Midbrain (tissue), 1 donor: ENCODE measurements around the gene PAFAH1B1.

Source experiments
- DNase-seq: peaks from one replicate; lab custom pipeline; 2025; lab: John Stamatoyannopoulos, UW

PAFAH1B1 gene

GRCh38 chr17:2704031-2704889 lies 110.8 kb downstream of the PAFAH1B1 start:
- DNase-seq, result no peak

GRCh38 chr17:2704890-2705248 lies 111.4 kb downstream of the PAFAH1B1 start:
- DNase-seq, result no peak

- DNase-seq, result no peak
These were observed 111.8 kb downstream of the PAFAH1B1 start for GRCh38 chr17:2705263-2705662.

GRCh38 chr17:2705888-2706795 lies 112.7 kb downstream of the PAFAH1B1 start:
- no peak for DNase-seq

- DNase-seq, result no peak
These were observed 113.6 kb downstream of the PAFAH1B1 start for GRCh38 chr17:2706911-2707510.

DNA sequence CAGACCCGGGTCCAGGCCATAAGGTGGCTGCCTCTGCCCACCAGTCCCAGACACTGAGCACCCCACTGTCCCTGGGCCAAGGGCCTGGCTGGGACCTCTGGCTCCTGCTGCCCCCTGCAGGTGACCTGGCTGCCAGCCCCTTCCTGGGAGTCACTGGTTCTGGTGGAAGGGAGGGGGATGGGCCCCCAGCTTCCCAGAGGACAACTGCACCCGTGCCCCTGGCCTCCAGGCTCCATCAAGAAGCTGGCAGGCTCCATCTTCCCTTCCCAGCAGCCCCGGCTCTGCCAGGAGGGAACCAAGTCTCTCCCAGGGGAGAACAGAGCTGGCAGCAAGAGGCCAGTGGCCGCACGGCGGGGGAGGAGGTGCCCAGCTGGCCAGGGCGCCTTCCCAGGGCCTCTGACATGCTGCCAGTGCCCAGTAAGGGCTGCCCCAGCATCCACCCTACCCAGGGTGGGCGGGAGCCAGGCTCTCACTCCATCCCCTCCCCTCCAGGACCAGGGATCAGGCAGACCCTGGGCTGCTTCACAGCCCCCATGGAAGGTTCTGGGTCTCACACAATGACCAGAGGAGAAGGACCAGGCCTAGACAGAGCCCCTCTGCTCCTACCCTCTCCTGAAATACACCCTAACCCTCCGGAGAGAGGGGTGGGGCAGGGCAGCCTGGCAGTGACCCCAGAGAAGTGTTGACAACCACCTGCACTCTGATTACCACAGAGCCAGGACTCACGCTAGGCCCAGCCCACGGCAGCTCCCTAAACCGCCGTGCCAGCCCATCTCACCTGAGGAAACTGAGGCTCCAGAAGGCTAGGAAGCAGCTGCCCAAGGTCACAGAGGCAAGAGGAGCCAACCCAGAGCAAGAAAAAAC lies 114.5 kb downstream of the PAFAH1B1 start:
- peak; percentile 58 for DNase-seq

GRCh38 chr17:2708585-2709182 lies 115.2 kb downstream of the PAFAH1B1 start:
- no peak for DNase-seq

DNA sequence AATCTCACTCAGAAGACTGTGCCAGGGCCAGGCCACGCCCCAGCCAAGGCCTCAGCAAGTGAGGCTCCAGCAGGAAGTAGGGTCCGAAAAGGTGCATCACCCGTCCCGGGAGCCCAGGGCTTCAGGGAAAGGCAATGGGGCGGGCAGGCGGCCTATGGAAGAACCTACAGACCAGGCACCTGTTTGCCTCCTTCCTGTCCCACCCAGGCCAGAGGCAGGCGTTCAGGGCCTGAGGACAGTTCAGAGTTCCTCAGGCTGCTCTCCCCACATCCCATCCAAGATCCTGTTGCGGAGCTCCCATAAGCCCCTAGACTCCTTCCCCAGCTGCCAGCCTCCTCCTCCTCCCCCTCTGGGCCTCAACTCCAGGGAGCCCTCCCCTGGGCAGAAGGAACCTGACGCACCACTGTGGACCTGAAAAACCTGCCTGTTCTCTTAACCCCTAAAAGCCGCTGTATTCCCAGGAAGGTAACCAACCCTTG lies 115.8 kb downstream of the PAFAH1B1 start:
- no peak for DNase-seq

DNA sequence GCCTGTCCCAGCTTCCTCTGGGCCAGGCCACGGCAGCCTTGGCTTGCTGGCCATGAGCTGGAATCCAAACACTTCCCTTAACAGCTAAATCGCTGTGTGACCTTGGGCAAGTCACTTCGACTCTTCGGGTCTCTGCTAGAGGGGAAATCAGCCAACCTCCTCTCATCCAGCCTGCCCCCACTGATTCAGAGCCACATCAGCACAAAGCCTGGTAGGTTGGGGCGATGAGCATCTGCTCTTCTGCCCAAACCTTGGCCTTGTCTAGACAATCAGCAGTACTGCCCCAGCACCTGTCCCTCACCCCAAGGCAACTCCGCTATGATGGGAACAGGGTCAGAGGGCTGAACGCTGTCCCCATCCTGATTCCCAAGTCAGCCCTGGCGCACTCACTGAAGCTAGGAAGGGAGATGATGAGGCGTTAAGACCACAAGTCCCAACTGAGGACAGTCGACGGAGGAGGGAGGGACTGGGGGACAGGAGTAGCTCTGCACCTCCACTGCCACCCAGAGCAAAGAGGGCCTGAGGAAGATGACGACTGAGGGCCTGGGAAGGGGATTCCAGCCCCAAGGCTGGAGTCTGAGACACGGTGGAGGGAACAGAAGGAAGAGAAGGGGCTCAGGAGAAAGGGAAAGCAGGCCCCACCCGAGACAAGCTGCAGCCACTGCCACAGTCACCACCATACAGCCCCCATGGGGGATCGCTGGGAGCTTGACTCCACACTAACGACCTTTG lies 116.8 kb downstream of the PAFAH1B1 start:
- no peak for DNase-seq

DNA sequence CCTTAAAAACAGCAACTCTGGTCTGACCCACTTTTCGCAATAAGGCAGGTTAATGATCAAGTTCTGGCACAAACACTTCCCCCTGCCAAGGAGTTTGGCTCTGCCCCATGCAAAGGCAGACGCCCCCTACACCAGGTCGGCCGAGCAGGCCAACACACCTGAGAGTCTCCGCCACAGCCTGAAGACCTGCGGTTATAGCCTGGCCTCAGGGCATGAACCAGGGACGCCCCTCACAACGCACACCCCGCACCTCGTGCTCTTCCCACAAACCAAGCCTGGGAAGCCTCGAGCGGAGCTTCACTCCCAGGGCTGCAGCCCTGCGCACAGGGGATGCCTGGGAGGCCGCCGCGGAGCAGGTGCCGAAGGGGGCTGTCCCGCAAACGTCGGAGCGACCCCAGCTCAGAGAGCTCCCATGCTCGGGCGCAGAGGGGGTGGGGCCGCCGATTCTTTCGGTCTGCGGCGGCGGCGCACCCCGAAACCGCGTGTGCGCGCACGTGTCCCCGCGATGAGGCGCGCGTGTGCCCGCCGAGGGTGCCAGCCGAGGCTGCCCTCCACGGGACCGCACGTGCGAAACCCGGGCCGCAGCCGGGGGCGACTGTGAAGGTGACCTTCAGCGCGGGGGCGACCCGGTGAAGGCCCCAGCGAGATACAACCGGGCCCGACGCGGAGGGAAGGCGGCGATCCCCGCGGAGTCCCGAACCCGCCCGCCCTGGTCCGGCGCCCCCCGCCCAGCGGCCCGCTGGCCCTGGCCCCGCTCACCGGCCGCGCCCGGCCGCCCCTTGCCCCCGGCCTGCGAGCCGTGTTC lies 117.6 kb downstream of the PAFAH1B1 start:
- no peak for DNase-seq

DNA sequence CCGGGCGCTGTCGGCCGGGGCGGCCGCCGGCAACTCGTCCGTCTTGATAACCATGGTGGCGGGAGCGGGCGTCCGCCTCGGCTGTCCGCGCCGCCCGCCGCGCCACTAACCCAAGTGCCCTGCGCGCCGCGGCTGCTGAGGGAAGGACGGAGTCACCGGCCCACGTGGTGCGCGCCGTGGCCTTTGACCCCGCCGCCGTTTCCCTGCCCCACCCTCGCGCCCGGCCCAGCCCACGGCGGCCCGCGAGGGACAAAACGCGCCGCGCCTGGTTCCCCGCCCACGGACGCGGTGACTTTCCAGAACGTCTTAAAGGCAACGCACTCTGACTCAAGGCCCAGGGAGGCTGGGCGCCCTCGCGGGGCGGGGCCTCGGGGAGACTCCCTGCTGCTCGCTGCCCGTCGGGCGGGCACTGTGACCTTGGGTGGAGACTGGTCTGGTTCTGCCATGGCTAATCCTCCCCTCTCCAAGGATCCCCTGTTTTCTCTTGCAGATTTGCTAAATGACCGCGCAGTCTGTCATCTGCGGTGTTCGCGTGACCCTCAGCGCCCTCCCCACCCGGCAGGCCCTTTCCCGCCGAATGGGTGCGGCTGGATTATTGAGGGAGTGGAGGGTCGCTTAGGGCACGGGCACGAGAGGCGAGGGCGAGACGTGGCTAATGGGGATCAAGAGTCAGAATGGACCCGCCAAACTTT lies 118.3 kb downstream of the PAFAH1B1 start, which contains the start of gene CLUH:
TSS of gene CLUH (minus strand) at position 157 of the 692 bp plus-strand sequence. CDS start at position 54, 103 bp downstream.
- peak; percentile 95 for DNase-seq

- DNase-seq, result no peak
These were observed 119.0 kb downstream of the PAFAH1B1 start for GRCh38 chr17:2712300-2713043.

DNA sequence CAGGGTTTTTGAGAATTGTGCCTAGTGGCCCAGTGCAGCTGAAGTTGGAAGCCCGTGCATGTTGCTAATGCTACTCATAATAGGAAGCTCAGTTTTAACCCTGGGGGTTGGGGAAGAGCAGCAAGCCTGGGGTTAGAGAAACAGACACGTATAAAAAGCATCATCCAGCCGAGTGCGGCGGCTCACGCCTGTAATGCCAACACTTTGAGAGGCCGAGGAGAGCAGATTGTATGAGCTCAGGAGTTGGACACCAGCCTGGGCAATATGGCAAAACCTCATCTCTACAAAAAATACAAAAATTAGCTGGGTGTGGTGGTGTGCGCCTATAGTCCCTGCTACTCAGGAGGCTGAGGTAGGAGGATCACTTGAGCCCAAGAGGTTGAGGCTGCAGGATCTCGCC lies 120.4 kb downstream of the PAFAH1B1 start:
- no peak for DNase-seq

- DNase-seq, result no peak
These were observed 123.2 kb downstream of the PAFAH1B1 start for GRCh38 chr17:2716649-2717048.

- no peak for DNase-seq
These were observed 124.9 kb downstream of the PAFAH1B1 start for GRCh38 chr17:2718150-2718938.

GRCh38 chr17:2719861-2720260 lies 126.4 kb downstream of the PAFAH1B1 start:
- DNase-seq, result no peak

GRCh38 chr17:2721603-2722002 lies 128.1 kb downstream of the PAFAH1B1 start:
- no peak for DNase-seq
